HUES64 (cell line): Measurements from ENCODE around the gene CMTM2.

ENCODE experiments used
- H3K27ac ChIP-seq: 2 replicates; pipeline ENCODE4 v1.7.0; 2013; ENCODE audit warnings: low read depth, low read length, inconsistent platforms
- H3K27me3 ChIP-seq: 2 replicates; pipeline ENCODE4 v1.6.1; 2013; ENCODE audit warnings: mild to moderate bottlenecking, low read length; ENCODE audit not compliant: insufficient read depth
- H3K36me3 ChIP-seq: 2 replicates; pipeline ENCODE4 v1.6.1; 2013; ENCODE audit warnings: mild to moderate bottlenecking, low read length; ENCODE audit not compliant: insufficient read depth
- H3K4me1 ChIP-seq: 2 replicates; pipeline ENCODE4 v1.6.1; 2013; ENCODE audit warnings: mild to moderate bottlenecking, low read length, moderate library complexity; ENCODE audit not compliant: insufficient read depth
- H3K4me3 ChIP-seq: 2 replicates; pipeline ENCODE4 v1.5.1; 2013; ENCODE audit warnings: mild to moderate bottlenecking, low read length, moderate library complexity
- H3K9ac ChIP-seq: 2 replicates; pipeline ENCODE4 v1.6.1; 2013; ENCODE audit warnings: mild to moderate bottlenecking, low read depth, low read length
- H3K9me3 ChIP-seq: 2 replicates; pipeline ENCODE4 v1.6.1; 2013; ENCODE audit warnings: low read depth, low read length; ENCODE audit not compliant: insufficient read depth
- WGBS: fragments of 150-250, 120-280 bp; methylation state at CpG from one replicate; pipeline ENCODE4 v1.1.7; 2013; ENCODE audit warnings: missing lambda C conversion rate; 5-methylcytosine and 5-hydroxymethylcytosine counted together

CMTM2 gene

DNA sequence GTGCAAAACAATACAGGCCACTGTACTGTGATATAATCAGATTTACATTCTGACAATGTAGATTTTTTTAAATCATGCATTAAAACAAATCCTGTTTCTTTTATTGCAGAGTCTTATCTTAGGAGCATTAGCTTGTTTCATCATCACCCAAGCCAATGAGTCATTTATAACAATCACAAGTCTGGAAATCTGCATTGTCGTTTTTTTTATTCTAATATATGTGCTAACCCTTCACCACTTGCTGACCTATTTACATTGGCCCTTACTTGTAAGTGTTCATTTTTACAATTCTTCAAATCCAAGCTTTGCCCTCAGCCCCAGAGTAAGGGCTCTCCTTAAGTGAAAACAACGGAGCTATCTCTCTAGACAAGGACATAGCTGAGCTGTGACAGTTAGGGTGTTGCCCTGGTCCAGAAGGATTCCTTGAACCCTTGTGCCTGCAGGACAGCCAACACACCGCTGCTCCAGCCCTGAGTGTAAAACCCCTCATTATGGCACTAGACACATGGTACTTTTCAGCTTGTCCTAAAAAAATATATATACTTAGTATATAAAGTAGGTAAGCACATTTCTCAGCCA, 9.3 kb upstream of the CMTM2 start:
- H3K4me1 ChIP-seq, result no peaks in the 10 kb centered on the region
- no peaks in the 10 kb centered on the region for H3K27me3 ChIP-seq
- WGBS, result 92% methylated on average over 3 of the region's 3 CpGs
- no peak overlapping the region for H3K4me3 ChIP-seq
- no peaks in the 10 kb centered on the region for H3K36me3 ChIP-seq
- no peak overlapping the region for H3K9ac ChIP-seq
- no peak overlapping the region for H3K27ac ChIP-seq
- H3K9me3 ChIP-seq, result no peaks in the 10 kb centered on the region

DNA sequence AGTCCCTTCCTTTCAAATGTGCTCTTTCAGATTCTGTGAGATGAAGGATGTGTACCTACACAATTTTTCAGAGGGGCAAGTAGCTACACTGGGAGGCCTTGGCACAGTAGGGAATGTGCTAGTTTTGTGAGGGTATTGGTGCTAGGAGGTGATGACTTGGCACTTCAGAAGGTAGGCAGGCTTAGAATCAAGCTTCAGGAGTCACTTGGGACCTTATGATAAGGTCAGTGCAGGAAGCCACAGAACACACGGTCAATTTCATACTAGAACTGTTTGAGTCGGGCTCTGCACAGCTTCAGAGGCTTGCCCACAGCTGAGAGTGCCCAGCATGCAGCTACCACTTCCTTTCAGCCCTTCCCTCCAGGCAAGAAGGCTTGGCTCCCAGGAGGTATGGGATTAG, 6.9 kb upstream of the CMTM2 start:
- WGBS, result 89% methylated on average over 2 of the region's 2 CpGs
- H3K9ac ChIP-seq, result no peak overlapping the region

GRCh38 chr16:66574081-66574480, 5.2 kb upstream of the CMTM2 start:
- H3K4me1 ChIP-seq, result peaks cover 5% of the 10 kb centered on the region; the same call in 1 of the 2 replicates
- no peak overlapping the region for H3K4me3 ChIP-seq
- H3K9me3 ChIP-seq, result no peaks in the 10 kb centered on the region
- H3K27me3 ChIP-seq, result peaks cover 25% of the 10 kb centered on the region
- no peaks in the 10 kb centered on the region for H3K36me3 ChIP-seq
- no peak overlapping the region for H3K27ac ChIP-seq
- 90% methylated on average over 1 of the region's 1 CpG for WGBS
- H3K9ac ChIP-seq, result no peak overlapping the region

More for the DNA sequence above, 6.9 kb upstream of the CMTM2 start:
- Histone ChIP-seq H3K4me1 (no peaks in the 10 kb centered on the region), H3K27ac (no peak overlapping the region), H3K27me3 (peaks cover 7% of the 10 kb centered on the region), H3K9me3 (no peaks in the 10 kb centered on the region), H3K36me3 (no peaks in the 10 kb centered on the region), H3K4me3 (no peak overlapping the region)

- Histone ChIP-seq H3K4me3 (no peak overlapping the region), H3K4me1 (peaks cover 5% of the 10 kb centered on the region), H3K27me3 (peaks cover 29% of the 10 kb centered on the region), H3K36me3 (no peaks in the 10 kb centered on the region), H3K27ac (no peak overlapping the region), H3K9me3 (no peaks in the 10 kb centered on the region), H3K9ac (no peak overlapping the region)
- 98% methylated on average over 3 of the region's 3 CpGs for WGBS
Observed at GRCh38 chr16:66574531-66574930, 4.7 kb upstream of the CMTM2 start.

DNA sequence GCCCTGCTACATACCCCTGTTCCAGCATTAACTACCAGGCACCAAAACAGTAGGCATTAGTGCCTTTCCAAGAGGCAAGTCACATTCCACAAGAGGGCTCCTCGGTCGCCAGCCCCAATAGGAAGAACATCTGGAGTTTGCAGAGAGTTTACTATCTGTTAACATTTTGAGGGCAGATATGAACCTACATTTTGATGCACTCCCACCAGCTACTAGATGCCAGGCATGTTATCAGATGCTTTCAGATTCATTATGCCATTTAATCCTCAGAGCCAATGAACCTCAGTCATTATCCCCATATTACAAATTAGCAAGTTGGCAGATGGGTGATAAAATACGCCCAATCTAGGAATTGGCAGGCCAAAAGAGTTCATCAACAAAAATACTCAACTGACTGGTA, 4.2 kb upstream of the CMTM2 start:
- Histone ChIP-seq H3K27me3 (peaks cover 34% of the 10 kb centered on the region), H3K9me3 (no peaks in the 10 kb centered on the region), H3K9ac (no peak overlapping the region), H3K4me3 (no peak overlapping the region), H3K36me3 (no peaks in the 10 kb centered on the region), H3K4me1 (peaks cover 7% of the 10 kb centered on the region), H3K27ac (no peak overlapping the region)
- WGBS, result 89% methylated on average over 3 of the region's 3 CpGs

DNA sequence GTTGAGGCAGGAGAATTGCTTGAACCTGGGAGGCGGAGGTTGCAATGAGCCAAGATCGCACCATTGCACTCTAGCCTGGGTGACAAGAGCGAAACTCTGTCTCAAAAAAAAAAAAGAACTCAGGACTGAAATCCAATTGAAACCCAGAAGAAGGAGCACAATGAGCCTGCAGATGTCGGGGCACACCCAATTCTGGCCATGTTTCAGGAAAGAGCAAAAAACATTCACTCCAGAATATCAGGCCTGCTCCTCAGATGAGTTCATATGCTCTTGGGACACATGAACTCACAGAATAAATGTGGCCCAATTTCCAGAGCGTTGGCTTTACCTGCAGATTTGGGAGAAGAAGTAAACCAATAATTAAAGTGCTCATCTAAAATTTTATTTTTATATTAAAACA, 3.0 kb upstream of the CMTM2 start:
- WGBS, result 97% methylated on average over 5 of the region's 5 CpGs
- peaks cover 20% of the 10 kb centered on the region for H3K4me1 ChIP-seq
- H3K9me3 ChIP-seq, result no peaks in the 10 kb centered on the region
- no peak overlapping the region for H3K9ac ChIP-seq
- H3K27me3 ChIP-seq, result peaks cover 38% of the 10 kb centered on the region
- H3K36me3 ChIP-seq, result no peaks in the 10 kb centered on the region
- no peak overlapping the region for H3K27ac ChIP-seq
- no peak overlapping the region for H3K4me3 ChIP-seq

- peaks cover 22% of the 10 kb centered on the region for H3K4me1 ChIP-seq
- no peak overlapping the region for H3K27ac ChIP-seq
- no peak overlapping the region for H3K9ac ChIP-seq
- H3K27me3 ChIP-seq, result peaks cover 38% of the 10 kb centered on the region
- no peaks in the 10 kb centered on the region for H3K36me3 ChIP-seq
- H3K9me3 ChIP-seq, result no peaks in the 10 kb centered on the region
- no peak overlapping the region for H3K4me3 ChIP-seq
- whole genome bisulfite sequencing, result 64% methylated on average over 4 of the region's 4 CpGs
Observed at GRCh38 chr16:66580605-66581209, 1.4 kb downstream of the CMTM2 start.

DNA sequence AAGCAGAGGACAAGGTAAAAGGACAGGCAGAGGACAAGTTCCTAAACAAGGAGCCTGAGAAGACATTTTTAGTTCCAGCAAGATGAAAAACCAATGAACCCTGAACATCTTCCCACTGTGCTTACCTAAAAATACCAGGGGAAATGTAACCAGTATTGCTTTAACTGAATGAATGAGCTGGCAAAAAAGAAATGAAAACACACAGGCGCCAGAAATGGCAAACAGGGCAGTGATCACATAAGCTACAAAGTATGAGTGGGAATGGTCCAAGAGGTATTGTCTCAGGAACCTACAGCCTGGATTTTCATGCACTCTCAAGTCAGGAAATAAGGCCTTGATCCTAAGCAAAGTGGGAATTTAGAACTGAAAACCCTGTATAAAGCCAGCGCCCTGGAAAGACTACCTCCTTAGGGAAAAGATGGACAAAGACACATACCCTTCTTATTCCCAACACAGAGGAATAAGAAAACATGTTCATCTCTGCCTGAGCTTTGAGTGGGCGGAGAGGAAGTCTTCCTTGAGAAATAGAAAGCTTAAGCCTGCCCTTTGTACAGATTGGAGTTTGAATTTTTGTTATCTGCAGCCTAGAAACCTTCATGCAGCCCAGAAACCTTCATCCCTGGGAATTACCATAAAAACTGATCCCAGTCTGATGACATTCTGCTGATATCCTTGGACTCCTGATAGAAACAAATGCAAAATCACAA, 2.1 kb downstream of the CMTM2 start:
- WGBS, result 92% methylated on average over 3 of the region's 3 CpGs
- Histone ChIP-seq H3K36me3 (no peaks in the 10 kb centered on the region), H3K9me3 (no peaks in the 10 kb centered on the region), H3K27ac (no peak overlapping the region), H3K4me1 (peaks cover 22% of the 10 kb centered on the region), H3K27me3 (peaks cover 38% of the 10 kb centered on the region), H3K4me3 (no peak overlapping the region), H3K9ac (no peak overlapping the region)

GRCh38 chr16:66585481-66586239, 6.4 kb downstream of the CMTM2 start:
- Histone ChIP-seq H3K4me3 (no peak overlapping the region), H3K36me3 (no peaks in the 10 kb centered on the region), H3K4me1 (peaks cover 8% of the 10 kb centered on the region; the same call in 1 of the 2 replicates), H3K9ac (no peak overlapping the region), H3K27me3 (no peaks in the 10 kb centered on the region), H3K27ac (no peak overlapping the region), H3K9me3 (no peaks in the 10 kb centered on the region)
- WGBS, result 76% methylated on average over 10 of the region's 10 CpGs

DNA sequence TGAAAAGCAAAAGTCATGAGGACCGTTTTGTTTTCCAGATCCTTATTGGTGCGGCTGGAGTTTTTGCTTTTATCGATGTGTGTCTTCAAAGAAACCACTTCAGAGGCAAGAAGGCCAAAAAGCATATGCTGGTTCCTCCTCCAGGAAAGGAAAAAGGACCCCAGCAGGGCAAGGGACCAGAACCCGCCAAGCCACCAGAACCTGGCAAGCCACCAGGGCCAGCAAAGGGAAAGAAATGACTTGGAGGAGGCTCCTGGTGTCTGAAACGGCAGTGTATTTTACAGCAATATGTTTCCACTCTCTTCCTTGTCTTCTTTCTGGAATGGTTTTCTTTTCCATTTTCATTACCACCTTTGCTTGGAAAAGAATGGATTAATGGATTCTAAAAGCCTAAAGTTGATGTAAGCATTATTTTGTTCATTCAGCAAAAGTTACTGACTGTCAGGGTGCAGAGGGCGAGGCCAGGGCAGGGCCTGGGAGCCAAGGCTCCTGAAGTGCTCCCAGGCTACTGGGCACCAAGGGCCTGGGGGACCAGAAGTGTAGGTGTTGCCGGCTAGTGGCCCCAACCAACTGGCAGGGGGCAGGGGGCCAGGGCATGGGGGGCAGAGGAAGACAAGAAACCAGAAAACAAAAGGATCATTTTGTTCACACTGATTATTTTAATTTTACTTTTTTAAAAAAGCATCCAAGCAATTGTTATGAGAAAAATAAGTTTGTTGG, 8.8 kb downstream of the CMTM2 start:
- WGBS, result 92% methylated on average over 7 of the region's 7 CpGs
- Histone ChIP-seq H3K4me3 (no peak overlapping the region), H3K9me3 (no peaks in the 10 kb centered on the region), H3K36me3 (no peaks in the 10 kb centered on the region), H3K9ac (no peak overlapping the region), H3K27me3 (no peaks in the 10 kb centered on the region), H3K27ac (no peak overlapping the region), H3K4me1 (no peaks in the 10 kb centered on the region)
